Left lung (tissue), 10 donors: ENCODE measurements around the gene ERP27. TPM values are rescaled to one million over a fixed set of nuclear protein-coding genes. Genes with fewer than 3 reads are reported as not detected.

Source experiments
- ATAC-seq: fragments of 200-7000 bp; cut with Tn5 transposase; one replicate; pipeline ENCODE4 v1.9.1; 2020; ENCODE audit warnings: moderate library complexity
- DNase-seq, 4 donors: peaks; one replicate each; pipeline ENCODE4 v3.0.0-alpha.2; 2013 to 2020
- H3K27ac ChIP-seq, 2 donors: fragments of 200-600 bp; sonication (generic) in 1 of 2; one replicate each; pipeline versions ENCODE4 v1.5.0 to v1.8.0; 2020 to 2021
- H3K27me3 ChIP-seq, 2 donors: fragments of 200-600 bp; sonication (generic) in 1 of 2; one replicate each; pipeline versions ENCODE4 v1.5.0 to v1.8.0; 2020 to 2021
- H3K36me3 ChIP-seq, 2 donors: fragments of 200-600 bp; sonication (generic) in 1 of 2; one replicate each; pipeline versions ENCODE4 v1.5.0 to v1.8.0; 2020 to 2021
- H3K4me1 ChIP-seq, 2 donors: fragments of 200-600 bp; one replicate each; pipeline ENCODE4 v1.8.0; 2021
- H3K4me3 ChIP-seq, 2 donors: fragments of 200-600 bp; sonication (generic) in 1 of 2; one replicate each; pipeline versions ENCODE4 v1.5.0 to v1.8.0; 2020 to 2021; ENCODE audit warnings: mild to moderate bottlenecking in 1 of 2
- H3K9me3 ChIP-seq, 2 donors: fragments of 200-600 bp; sonication (generic) in 1 of 2; one replicate each; pipeline versions ENCODE4 v1.5.0 to v1.8.0; 2020 to 2021
- intact Hi-C, 2 donors: fragments of 100-400 bp; cut with DNase I; formaldehyde crosslinking; loops; one replicate each; pipeline versions ENCODE4 v1.11.2 to v1.14.2; 2022
- polyA plus RNA-seq, 6 donors: library from polyadenylated mRNA; unstranded; fragments of 120-200 nt; gene quantifications; one replicate each; pipeline ENCODE4 v1.2.1, GENCODE V29; 2013; ENCODE audit not compliant: insufficient read length in 6 of 6
- total RNA-seq, 2 donors: library from RNA; stranded (reverse); fragmentation: NEBNext Ultra II Directional; extraction: Animal tissue kit (Norgen Biotek cat#: 25700); gene quantifications; one replicate each; pipeline ENCODE4 v1.2.1, GENCODE V29; 2021
- TF ChIP-seq, protein P1 (sequence below), 2 donors: fragments of 200-600 bp; sonication (generic) in 1 of 2; IDR thresholded peaks; one replicate each; pipeline versions ENCODE4 v1.5.0 to v1.8.0; 2021; ENCODE audit warnings: antibody characterized with exemption in 2 of 2
- donor health status: DM: no; HTN: yes; CAD: no.
- donor health status: DM: no; HTN: no; CAD: no.

Gene ERP27
- total and polyA plus RNA-seq, 8 donors = 3.0 to 16.2 (median 8.4) TPM

DNA sequence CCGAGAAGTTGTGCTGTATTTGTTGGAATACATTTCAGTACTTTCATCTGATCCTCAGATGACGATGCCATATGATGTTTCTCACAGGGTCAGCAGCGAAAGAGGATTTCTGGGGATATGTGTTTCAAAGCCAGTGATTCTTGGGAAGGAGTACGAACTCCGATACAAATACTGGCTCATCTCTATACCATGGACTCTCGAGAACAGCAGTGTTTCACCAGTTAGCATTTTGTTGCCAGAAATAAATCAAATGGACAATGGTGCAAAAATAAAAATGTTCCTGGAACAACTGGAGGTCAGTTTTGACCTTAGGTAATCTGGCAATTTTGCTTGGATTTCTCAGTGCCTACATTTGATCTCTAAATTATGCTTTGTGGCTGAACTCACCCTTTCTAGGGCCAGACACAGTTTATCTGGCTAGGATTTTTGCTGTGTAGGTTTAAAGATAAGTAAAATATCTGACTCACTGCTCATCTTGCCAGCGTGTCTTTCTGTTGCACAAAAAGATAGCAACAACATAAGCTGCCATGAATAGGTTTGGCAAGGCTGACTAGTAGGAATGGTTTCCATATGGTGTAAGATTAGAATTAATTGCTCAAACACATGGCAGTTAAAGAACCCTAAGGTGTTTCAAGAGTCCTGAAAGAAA lies 41.7 kb downstream of the ERP27 start:
- intact Hi-C loops = no loop called here
- Histone ChIP-seq H3K27me3 (no peaks in the 10 kb centered on the region), H3K27ac (peak overlapping the region in 1 of 2 donors; percentile 50), H3K36me3 (no peaks in the 10 kb centered on the region), H3K9me3 (no peaks in the 10 kb centered on the region), H3K4me1 (peaks cover 0 to 8% of the 10 kb centered on the region in 2 donors), H3K4me3 (no peak overlapping the region)
- ATAC-seq = peak; percentile 41
- TF ChIP-seq, protein P1, sequence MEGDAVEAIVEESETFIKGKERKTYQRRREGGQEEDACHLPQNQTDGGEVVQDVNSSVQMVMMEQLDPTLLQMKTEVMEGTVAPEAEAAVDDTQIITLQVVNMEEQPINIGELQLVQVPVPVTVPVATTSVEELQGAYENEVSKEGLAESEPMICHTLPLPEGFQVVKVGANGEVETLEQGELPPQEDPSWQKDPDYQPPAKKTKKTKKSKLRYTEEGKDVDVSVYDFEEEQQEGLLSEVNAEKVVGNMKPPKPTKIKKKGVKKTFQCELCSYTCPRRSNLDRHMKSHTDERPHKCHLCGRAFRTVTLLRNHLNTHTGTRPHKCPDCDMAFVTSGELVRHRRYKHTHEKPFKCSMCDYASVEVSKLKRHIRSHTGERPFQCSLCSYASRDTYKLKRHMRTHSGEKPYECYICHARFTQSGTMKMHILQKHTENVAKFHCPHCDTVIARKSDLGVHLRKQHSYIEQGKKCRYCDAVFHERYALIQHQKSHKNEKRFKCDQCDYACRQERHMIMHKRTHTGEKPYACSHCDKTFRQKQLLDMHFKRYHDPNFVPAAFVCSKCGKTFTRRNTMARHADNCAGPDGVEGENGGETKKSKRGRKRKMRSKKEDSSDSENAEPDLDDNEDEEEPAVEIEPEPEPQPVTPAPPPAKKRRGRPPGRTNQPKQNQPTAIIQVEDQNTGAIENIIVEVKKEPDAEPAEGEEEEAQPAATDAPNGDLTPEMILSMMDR (IDR thresholded peaks at IDR 0.05) = no peak
- peak in 2 of 4 donors; percentile 44 to 66 for DNase-seq

DNA sequence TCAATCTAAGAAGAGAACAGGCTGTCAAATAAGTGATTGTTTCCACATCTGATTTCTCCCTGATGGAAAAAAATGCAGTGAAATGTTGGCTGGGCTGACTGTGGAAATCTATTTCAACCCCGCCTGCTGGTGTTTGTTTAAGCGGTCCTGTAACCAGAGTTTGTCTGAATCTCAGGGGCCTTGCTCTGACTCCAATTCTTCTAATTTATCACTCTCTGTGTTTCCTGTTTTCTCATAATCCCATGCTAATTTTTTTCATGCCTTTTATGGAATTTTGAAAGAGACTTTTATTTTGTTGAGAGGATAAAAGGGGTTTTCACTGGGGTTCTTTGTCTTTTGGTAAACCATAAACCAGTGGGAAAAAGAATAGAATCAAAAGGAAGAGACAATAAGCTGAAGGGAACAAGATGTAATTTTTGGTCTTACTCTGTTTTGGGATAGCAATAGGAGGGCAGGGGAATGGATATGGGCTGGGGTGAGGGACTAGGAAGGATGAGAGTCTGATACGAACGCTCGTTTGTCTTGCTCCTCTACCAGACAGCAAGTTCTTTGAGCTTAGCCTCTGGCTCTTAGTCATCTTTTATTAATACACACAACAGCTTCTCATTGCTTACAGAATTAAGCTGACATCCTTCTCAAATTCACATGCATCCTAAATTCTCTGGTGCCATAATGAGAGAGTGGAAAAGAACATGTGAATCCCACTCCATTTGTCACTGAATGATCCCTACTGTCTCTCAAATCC lies 44.7 kb downstream of the ERP27 start:
- Histone ChIP-seq H3K4me1 (peaks cover 0 to 8% of the 10 kb centered on the region in 2 donors), H3K9me3 (no peaks in the 10 kb centered on the region), H3K27ac (peak overlapping the region; percentile 31 to 75), H3K4me3 (no peak overlapping the region), H3K27me3 (no peaks in the 10 kb centered on the region), H3K36me3 (no peaks in the 10 kb centered on the region)
- no peak for DNase-seq
- ATAC-seq = peak; percentile 51
- TF ChIP-seq, protein P1 (IDR thresholded peaks at IDR 0.05) = no peak
- intact Hi-C loops = no loop called here

DNA sequence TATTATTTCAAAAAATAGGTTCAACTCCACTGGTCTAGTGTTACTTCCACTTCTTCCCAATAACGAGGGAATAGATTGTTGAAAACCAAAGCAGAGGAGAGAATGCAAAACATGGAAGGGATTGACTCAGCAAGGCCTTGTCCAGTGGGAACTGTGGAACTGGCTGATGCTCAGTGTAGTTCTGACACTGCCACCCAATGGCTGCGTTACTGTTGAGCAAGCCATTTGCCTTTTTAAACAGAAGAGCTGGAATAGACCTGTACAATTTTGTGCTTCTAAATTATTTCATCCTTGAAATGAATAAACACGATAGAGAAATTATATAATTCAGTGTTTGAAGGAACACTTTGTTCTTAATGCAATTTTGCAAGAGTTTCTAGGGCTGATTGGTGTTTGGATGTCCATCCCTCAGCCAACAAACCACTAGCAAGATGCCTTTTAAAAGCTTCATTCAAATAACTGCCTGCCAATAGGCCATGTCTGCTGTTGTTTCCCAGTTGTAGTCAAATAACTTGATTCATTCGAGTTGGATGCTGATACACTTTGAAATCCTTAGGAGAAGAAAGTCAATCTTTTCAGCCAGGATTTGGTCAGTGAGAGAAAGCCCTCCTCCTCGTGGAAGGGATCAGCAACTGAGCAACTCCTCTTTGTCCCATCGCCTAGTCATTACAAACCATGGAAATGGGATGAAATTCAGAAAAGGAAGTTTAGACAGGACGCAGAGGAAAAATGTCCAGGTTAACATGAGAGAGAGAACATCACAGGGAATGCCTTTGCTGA lies 45.4 kb downstream of the ERP27 start:
- intact Hi-C loops = no loop called here
- no peaks in the 10 kb centered on the region for H3K27me3 ChIP-seq
- DNase-seq (no peak), ATAC-seq (peak; percentile 78)
- H3K4me1 ChIP-seq = peaks cover 0 to 8% of the 10 kb centered on the region in 2 donors
- no peaks in the 10 kb centered on the region for H3K9me3 ChIP-seq
- no peaks in the 10 kb centered on the region for H3K36me3 ChIP-seq
- H3K27ac ChIP-seq = peak overlapping the region; percentile 31 to 75
- TF ChIP-seq, protein P1 (IDR thresholded peaks at IDR 0.05) = no peak
- H3K4me3 ChIP-seq = no peak overlapping the region

DNA sequence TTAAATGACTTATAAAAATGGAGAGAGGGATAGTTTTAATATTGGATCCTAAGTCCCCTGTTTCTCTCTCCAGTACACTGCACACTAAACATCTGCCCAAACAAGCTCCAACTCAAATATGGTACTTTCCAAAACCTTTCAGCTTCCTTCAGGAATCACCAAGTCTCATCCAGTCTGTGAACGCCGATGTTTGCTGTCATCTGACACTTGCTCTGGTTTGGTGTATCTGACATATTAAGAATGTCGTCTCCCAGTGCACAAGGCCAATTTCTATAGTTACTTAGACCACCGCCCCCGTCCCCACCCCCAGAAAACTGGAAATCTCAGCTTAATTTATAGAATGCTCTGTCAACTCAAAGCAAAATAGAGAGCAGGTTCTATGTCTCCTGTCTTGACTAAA lies 47.6 kb downstream of the ERP27 start:
- intact Hi-C loops = no loop called here
- H3K4me1 ChIP-seq = peaks cover 0 to 20% of the 10 kb centered on the region in 2 donors
- TF ChIP-seq, protein P1 (IDR thresholded peaks at IDR 0.05) = no peak
- no peak overlapping the region for H3K4me3 ChIP-seq
- H3K27ac ChIP-seq = no peak overlapping the region
- ATAC-seq (no peak), DNase-seq (no peak)
- H3K36me3 ChIP-seq = no peaks in the 10 kb centered on the region
- no peaks in the 10 kb centered on the region for H3K9me3 ChIP-seq
- no peaks in the 10 kb centered on the region for H3K27me3 ChIP-seq

DNA sequence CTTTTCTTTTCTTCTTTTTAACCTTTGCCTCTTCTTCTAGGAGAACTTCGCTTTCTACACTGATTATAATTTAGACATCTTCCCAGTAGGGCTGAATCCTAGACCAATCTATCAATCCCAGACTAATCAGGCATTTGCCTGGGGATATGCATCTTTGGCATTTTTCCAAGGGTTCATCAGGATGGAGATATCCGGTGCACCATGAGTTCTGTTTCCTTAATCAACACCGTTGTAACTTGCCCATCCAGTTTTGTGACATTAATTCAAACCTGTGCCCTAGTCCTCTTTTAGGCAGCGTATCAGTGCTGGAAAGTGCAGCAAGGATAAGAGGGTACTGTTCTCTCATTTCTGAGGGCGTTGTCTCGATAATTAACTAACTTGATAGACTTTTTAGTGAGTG lies 52.1 kb downstream of the ERP27 start:
- no peaks in the 10 kb centered on the region for H3K27me3 ChIP-seq
- intact Hi-C loops = no loop called here
- no peak for DNase-seq
- H3K4me3 ChIP-seq = no peak overlapping the region
- H3K4me1 ChIP-seq = peaks cover 0 to 32% of the 10 kb centered on the region in 2 donors
- ATAC-seq = peak; percentile 13
- TF ChIP-seq, protein P1 (IDR thresholded peaks at IDR 0.05) = no peak
- peak overlapping the region; percentile 61 to 87 for H3K27ac ChIP-seq
- peaks cover 0 to 5% of the 10 kb centered on the region in 2 donors for H3K36me3 ChIP-seq
- no peaks in the 10 kb centered on the region for H3K9me3 ChIP-seq
